Measurements from ENCODE around the gene SEMA4D. TPM values are rescaled to one million over a fixed set of nuclear protein-coding genes. Genes with fewer than 3 reads are reported as not detected.

Gene SEMA4D
- total and polyA plus RNA-seq, 8 donors: 20.0 to 71.9 (median 25.6) TPM

DNA sequence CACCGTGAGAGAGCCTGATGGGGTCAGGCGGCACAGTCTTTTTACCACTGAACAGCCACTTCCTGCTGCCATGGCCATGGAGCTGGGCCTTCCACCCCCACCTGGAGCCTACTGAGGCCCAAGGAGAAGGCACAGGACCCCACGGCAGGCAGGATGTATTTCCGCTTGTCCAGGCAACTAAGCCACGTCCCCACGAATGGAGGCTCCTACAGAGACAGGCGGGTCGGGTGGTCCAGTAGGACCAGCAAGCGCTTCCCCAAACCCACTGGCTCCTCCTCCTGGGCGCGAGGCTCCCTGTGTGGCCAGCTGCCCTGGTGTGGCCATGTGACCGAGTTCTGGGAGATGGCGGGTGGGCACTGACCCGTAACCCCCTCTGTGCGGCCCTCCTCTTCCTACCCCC lies 113.1 kb downstream of the SEMA4D start:
- Histone ChIP-seq H3K36me3 (peaks cover 0 to 87% of the 10 kb centered on the region in 2 donors), H3K9me3 (no peaks in the 10 kb centered on the region), H3K27me3 (no peaks in the 10 kb centered on the region), H3K4me1 (peaks cover 0 to 53% of the 10 kb centered on the region in 2 donors), H3K27ac (no peak overlapping the region), H3K4me3 (no peak overlapping the region)
- no peak for DNase-seq
- intact Hi-C loops (cut with DNase I): no loop called here
- ATAC-seq: no peak
- TF ChIP-seq, protein P1, sequence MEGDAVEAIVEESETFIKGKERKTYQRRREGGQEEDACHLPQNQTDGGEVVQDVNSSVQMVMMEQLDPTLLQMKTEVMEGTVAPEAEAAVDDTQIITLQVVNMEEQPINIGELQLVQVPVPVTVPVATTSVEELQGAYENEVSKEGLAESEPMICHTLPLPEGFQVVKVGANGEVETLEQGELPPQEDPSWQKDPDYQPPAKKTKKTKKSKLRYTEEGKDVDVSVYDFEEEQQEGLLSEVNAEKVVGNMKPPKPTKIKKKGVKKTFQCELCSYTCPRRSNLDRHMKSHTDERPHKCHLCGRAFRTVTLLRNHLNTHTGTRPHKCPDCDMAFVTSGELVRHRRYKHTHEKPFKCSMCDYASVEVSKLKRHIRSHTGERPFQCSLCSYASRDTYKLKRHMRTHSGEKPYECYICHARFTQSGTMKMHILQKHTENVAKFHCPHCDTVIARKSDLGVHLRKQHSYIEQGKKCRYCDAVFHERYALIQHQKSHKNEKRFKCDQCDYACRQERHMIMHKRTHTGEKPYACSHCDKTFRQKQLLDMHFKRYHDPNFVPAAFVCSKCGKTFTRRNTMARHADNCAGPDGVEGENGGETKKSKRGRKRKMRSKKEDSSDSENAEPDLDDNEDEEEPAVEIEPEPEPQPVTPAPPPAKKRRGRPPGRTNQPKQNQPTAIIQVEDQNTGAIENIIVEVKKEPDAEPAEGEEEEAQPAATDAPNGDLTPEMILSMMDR (IDR thresholded peaks at IDR 0.05): no peak

DNA sequence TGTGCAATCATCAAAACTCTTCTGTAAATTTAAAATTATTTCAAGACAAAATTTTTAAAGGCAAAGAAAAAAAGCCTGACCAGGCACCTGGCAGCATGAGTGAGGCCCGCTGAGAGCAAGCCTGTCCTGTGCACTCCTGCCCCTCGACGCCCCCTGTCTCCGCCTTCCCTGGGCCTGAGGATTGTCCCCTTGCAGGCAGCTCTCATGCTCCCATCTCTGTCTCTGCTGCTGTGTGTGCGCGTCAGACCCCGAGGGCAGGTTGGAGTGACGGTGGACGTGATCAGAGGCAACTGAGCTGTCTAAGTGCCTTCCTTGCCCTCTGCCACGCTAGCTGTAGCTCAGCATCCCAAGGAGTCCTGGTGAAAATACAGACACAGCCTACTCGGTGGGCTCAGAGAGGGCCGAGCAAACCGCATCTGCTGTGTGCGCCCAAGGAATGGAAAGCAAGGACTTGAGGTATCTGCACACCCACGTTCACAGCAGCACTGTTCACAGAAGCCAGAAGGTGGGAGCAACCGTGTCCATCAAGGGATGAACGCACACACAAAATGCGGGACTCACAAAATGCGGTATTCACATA lies 114.1 kb downstream of the SEMA4D start:
- DNase-seq (no peak), ATAC-seq (no peak)
- Histone ChIP-seq H3K27me3 (no peaks in the 10 kb centered on the region), H3K4me3 (no peak overlapping the region), H3K9me3 (no peaks in the 10 kb centered on the region), H3K36me3 (peaks cover 0 to 85% of the 10 kb centered on the region in 2 donors), H3K4me1 (peaks cover 0 to 53% of the 10 kb centered on the region in 2 donors), H3K27ac (no peak overlapping the region)
- intact Hi-C loops (cut with DNase I): no loop called here
- TF ChIP-seq, protein P1 (IDR thresholded peaks at IDR 0.05): no peak

DNA sequence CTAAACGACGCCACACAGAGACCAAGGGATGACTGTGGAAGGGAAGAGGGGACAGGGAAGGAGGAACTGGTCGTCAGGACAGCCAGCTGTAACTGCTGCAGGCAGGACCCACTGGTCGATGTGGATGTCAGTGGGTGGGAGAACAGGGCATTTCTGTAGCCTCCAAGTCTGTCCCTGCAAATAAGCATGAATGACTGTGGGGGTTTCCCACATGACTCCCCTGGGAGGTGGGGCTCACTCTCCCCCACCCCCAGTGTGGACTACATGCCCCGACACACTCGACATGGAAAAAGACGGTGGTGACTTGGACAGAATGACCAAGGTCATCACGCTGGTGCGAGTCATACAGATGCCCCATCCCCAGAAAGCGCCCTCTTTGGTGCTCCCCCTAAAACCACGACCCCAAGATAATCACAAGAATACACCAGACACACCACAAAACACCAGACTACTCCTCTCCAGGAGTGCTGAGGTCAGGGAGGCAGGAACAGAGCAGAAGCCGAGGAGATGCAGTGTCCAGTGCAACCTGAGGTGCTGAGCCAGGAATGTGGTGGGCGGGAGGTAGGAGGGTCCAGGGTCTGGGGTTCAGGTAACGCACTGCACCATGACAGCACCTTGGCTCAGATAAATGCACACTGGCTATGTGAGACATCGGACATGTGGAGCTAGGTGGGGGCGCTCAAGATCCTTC lies 114.7 kb downstream of the SEMA4D start:
- Histone ChIP-seq H3K4me3 (no peak overlapping the region), H3K36me3 (peaks cover 0 to 85% of the 10 kb centered on the region in 2 donors), H3K27ac (no peak overlapping the region), H3K9me3 (no peaks in the 10 kb centered on the region), H3K27me3 (no peaks in the 10 kb centered on the region), H3K4me1 (peaks cover 0 to 47% of the 10 kb centered on the region in 2 donors)
- no peak for DNase-seq
- ATAC-seq: no peak
- TF ChIP-seq, protein P1 (IDR thresholded peaks at IDR 0.05): no peak
- intact Hi-C loops (cut with DNase I): no loop called here

DNA sequence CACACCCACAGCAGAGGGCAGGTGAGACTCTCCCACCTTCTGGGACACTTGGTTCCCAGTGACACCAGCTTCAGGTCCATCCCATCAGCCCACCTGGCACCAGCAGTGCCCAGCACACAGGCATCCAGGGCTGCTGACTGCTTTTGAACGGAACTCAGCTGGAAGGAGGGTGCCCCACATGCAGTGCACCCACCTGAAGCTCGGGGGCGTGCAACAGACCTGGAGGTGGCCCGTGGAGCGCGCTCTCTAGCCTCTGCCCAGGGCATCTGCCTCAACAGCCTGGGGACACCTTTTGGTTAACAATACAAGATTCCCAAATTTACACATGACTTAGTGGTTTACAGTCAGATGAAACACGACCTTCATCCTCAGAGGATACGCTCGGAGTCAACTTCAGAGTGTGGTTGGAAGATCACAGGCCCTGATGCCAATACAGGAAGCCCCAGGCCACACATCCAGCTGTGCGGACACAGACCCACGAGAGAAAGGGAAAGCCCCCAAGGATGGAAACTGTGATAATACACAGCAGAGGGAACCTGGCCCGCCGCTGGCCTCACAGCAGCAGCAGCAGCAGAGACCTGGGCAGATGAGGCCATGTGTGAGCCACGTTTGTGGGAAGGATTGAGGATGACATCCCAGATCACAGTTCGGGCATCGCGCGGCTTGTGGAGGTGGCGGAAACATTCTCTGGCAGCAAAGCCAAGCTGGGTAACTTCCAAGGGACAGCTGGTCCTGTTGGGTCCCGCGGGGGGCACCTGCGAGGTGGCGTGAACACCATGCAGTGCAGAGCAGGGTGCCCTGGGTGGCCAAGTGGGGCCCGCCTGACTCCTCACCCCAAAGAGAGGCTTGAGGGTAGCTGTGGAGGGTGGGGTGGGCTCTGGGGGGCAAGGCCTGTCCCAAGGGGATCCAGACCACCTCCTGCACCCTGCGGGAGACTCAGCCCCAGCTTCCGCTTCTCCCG lies 115.6 kb downstream of the SEMA4D start:
- intact Hi-C loops (cut with DNase I): no loop called here
- Histone ChIP-seq H3K36me3 (peaks cover 0 to 85% of the 10 kb centered on the region in 2 donors), H3K27me3 (no peaks in the 10 kb centered on the region), H3K27ac (peak overlapping the region in 1 of 2 donors; percentile 41), H3K4me1 (peaks cover 0 to 38% of the 10 kb centered on the region in 2 donors), H3K9me3 (no peaks in the 10 kb centered on the region), H3K4me3 (no peak overlapping the region)
- DNase-seq (no peak), ATAC-seq (no peak)
- TF ChIP-seq, protein P1 (IDR thresholded peaks at IDR 0.05): no peak

DNA sequence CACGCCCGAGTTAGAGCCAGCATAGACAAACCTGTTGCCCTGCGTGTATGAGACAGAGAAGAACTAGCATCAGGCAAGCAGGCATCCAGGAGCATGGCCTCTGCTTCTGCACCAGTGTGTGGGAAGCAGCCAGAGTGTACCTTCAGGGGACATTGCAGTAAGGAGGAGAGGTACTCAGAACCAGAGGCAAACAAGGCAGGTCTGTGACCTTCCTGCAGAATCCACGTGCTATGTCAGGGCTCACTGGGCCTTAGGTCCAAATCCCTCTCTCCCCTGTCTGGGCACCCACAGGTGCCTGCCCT lies 116.7 kb downstream of the SEMA4D start:
- Histone ChIP-seq H3K4me3 (no peak overlapping the region), H3K27me3 (no peaks in the 10 kb centered on the region), H3K36me3 (peaks cover 0 to 84% of the 10 kb centered on the region in 2 donors), H3K27ac (no peak overlapping the region), H3K4me1 (peaks cover 0 to 37% of the 10 kb centered on the region in 2 donors), H3K9me3 (no peaks in the 10 kb centered on the region)
- DNase-seq (no peak), ATAC-seq (no peak)
- TF ChIP-seq, protein P1 (IDR thresholded peaks at IDR 0.05): no peak
- intact Hi-C loops (cut with DNase I): no loop called here
